GM12878 (cell line): Measurements from ENCODE around the gene MINPP1. TPM values are rescaled to one million over a fixed set of nuclear protein-coding genes. Genes with fewer than 3 reads are reported as not detected.

Source experiments
- ATAC-seq: fragments of 200-7000 bp; cut with Tn5 transposase; 3 replicates; pipeline ENCODE4 v1.9.1; 2020; ENCODE audit warnings: mild to moderate bottlenecking, moderate library complexity
- BruUV-seq: library from RNA; stranded (reverse); fragments of 400-500 nt; replicated peaks from 2 replicates; lab custom pipeline; 2021; lab: Mats Ljungman, UMichigan
- CTCF ChIA-PET: fragments of 300-600 bp; sonication (Branson Sonifier 250); formaldehyde crosslinking; extraction: SDS; loops from one replicate; lab custom pipeline; 2021; ENCODE audit warnings: inconsistent platforms; lab: Yijun Ruan, JAX
- POLR2A ChIA-PET: fragments of 350-600 bp; formaldehyde crosslinking; extraction: SDS; loops from one replicate; lab custom pipeline; 2021; ENCODE audit warnings: inconsistent platforms; lab: Charles Lee
- RAD21 ChIA-PET: fragments of 300-600 bp; sonication (Branson Sonifier 250); formaldehyde crosslinking; loops from one replicate; lab custom pipeline; 2023; ENCODE audit warnings: antibody characterized with exemption; ENCODE audit not compliant: unreplicated experiment; lab: Charles Lee
- SMC1A ChIA-PET: fragments of 300-600 bp; sonication (Branson Sonifier 250); formaldehyde crosslinking; loops from one replicate; lab custom pipeline; 2023; ENCODE audit not compliant: unreplicated experiment, uncharacterized antibody; lab: Charles Lee
- DNase-seq: peaks from one replicate; pipeline ENCODE4 v3.0.0-alpha.2; 2011; ENCODE audit warnings: low read depth, low spot score
- FAIRE-seq: peaks from 3 replicates; lab custom pipeline; 2011; peaks lifted over from hg19 to GRCh38; lab: Jason Lieb, UNC
- H2AFZ ChIP-seq: 2 replicates; pipeline ENCODE4 v1.6.0; 2011; ENCODE audit warnings: low read depth, low read length, control low read depth; ENCODE audit not compliant: control insufficient read depth
- H3K27ac ChIP-seq: 2 replicates; pipeline ENCODE4 v1.5.1; 2011; ENCODE audit warnings: control low read depth; ENCODE audit not compliant: control insufficient read depth, insufficient read depth
- H3K27me3 ChIP-seq, 2 experiments: replicated peaks in 1 of 2; 2 replicates each; pipeline versions ENCODE4 v1.6.0 to v1.6.1; 2011; ENCODE audit warnings: low read length in 1 of 2; ENCODE audit not compliant: control insufficient read depth in 2 of 2, insufficient read depth in 2 of 2
- H3K36me3 ChIP-seq, 2 experiments: 2 replicates each; pipeline ENCODE4 v1.5.1; 2011; ENCODE audit warnings: low read length in 1 of 2; ENCODE audit not compliant: control insufficient read depth in 2 of 2, insufficient read depth in 2 of 2
- H3K4me1 ChIP-seq: 2 replicates; pipeline ENCODE4 v1.6.1; 2011; ENCODE audit warnings: mild to moderate bottlenecking, low read length, moderate library complexity, mixed read lengths; ENCODE audit not compliant: control insufficient read depth, insufficient read depth
- H3K4me2 ChIP-seq: 2 replicates; pipeline ENCODE4 v1.6.0; 2011; ENCODE audit warnings: control low read depth; ENCODE audit not compliant: control insufficient read depth, insufficient read depth
- H3K4me3 ChIP-seq: fragments of 200-600 bp; sonication (generic); 2 replicates; pipeline ENCODE4 v1.5.1; 2016
- H3K79me2 ChIP-seq: 2 replicates; pipeline ENCODE4 v1.6.0; 2011; ENCODE audit warnings: low read length; ENCODE audit not compliant: control insufficient read depth, insufficient read depth
- H3K9ac ChIP-seq: 2 replicates; pipeline ENCODE4 v1.8.0; 2011; ENCODE audit warnings: low read length, control low read depth, mixed read lengths; ENCODE audit not compliant: control insufficient read depth, insufficient read depth
- H3K9me3 ChIP-seq: replicated peaks from 3 replicates; pipeline ENCODE4 v1.5.1; 2011; ENCODE audit warnings: mild to moderate bottlenecking, low read length; ENCODE audit not compliant: control insufficient read depth, insufficient read depth
- H4K20me1 ChIP-seq: 2 replicates; pipeline ENCODE4 v1.6.0; 2011; ENCODE audit not compliant: control insufficient read depth, insufficient read depth
- CBX5 ChIP-seq: sonication (generic); IDR thresholded peaks from 2 replicates; pipeline ENCODE4 v1.6.1; 2016; ENCODE audit warnings: low read depth, moderate library complexity, mild to moderate bottlenecking, inconsistent platforms
- IKZF2 ChIP-seq, 2 experiments: fragments of 450-650 bp; IDR thresholded peaks; 2 replicates each; pipeline ENCODE4 v1.6.1; 2017; ENCODE audit warnings: mild to moderate bottlenecking in 2 of 2, moderate library complexity in 2 of 2
- JUNB ChIP-seq: IDR thresholded peaks from 2 replicates; pipeline ENCODE4 v1.6.1; 2016; ENCODE audit warnings: antibody characterized with exemption, mild to moderate bottlenecking
- RUNX3 ChIP-seq: IDR thresholded peaks from 2 replicates; pipeline ENCODE4 v1.6.1; 2012; ENCODE audit warnings: low read length, inconsistent platforms
- SIN3A ChIP-seq: IDR thresholded peaks from 2 replicates; pipeline ENCODE4 v1.6.1; 2012; ENCODE audit warnings: low read depth, low read length, improper control_type of control experiment
- USF1 ChIP-seq: IDR thresholded peaks from 2 replicates; pipeline ENCODE4 v1.6.1; 2011; ENCODE audit warnings: borderline replicate concordance, low read depth, mild to moderate bottlenecking, moderate library complexity, mixed read lengths, low read length; ENCODE audit not compliant: insufficient read depth; ENCODE audit errors: extremely low read length
- WGBS: methylation state at CpG from one replicate; pipeline ENCODE4 v1.1.6; 2016; ENCODE audit warnings: low lambda C conversion rate; ENCODE audit not compliant: insufficient replicate concordance, insufficient coverage; ENCODE audit errors: missing lambda C conversion rate; 5-methylcytosine and 5-hydroxymethylcytosine counted together
- in situ Hi-C: fragments of 300-500 bp; cut with MboI; formaldehyde crosslinking; loops from 9 replicates; pipeline ENCODE4 v1.14.3; 2018; ENCODE audit warnings: mixed read lengths
- intact Hi-C: fragments of 100-400 bp; cut with micrococcal nuclease; formaldehyde crosslinking; loops from one replicate; pipeline ENCODE4 v1.14.2; 2022; ENCODE audit not compliant: unreplicated experiment
- polyA plus RNA-seq, 11 experiments: library from polyadenylated mRNA; depleted of rRNA in 4 of 11; unstranded in 6 of 11; stranded (reverse) in 5 of 11; fragments of >200 nt; fragmentation: Nextera tagmentation in 4 of 11; fragmentation: Illumina TruSeq in 1 of 11; extraction: Ambion mirVana in 4 of 11; extraction: Trizol in 1 of 11; gene quantifications; 1 replicate in 1 of 11; 2 replicates in 10 of 11; pipeline versions ENCODE4 v1.2.1 to v1.2.3, GENCODE V29; 2011 to 2016; ENCODE audit warnings: inconsistent platforms in 2 of 11, missing spikeins in 2 of 11, low read depth in 1 of 11
- total RNA-seq, 4 experiments: library from RNA; depleted of rRNA in 3 of 4; stranded (reverse); fragments of >200 nt in 3 of 4; fragmentation: Illumina TruSeq in 1 of 4; extraction: Trizol in 1 of 4; gene quantifications; 2 replicates each; pipeline versions ENCODE4 v1.2.1 to v1.2.3, GENCODE V29; 2013 to 2021

MINPP1 gene
- total and polyA plus RNA-seq, 10 of the 15 experiments (the other 5 are each of a cell fraction or from before 2014, with no cell fraction given), result 3.9 to 29.2 (median 10.7) TPM

GRCh38 chr10:87510025-87510424 lies 5.3 kb downstream of the MINPP1 start:
- WGBS, result 98% methylated on average over 3 of the region's 3 CpGs
- RAD21 ChIA-PET, result no interaction called here
- Histone ChIP-seq H4K20me1 (no peaks in the 10 kb centered on the region), H3K4me2 (no peak overlapping the region), H3K9me3 (no peaks in the 10 kb centered on the region), H3K9ac (no peak overlapping the region), H3K27me3 (no peaks in the 10 kb centered on the region), H3K27ac (no peak overlapping the region), H3K79me2 (peaks cover 10% of the 10 kb centered on the region), H2AFZ (no peak overlapping the region), H3K36me3 (no peaks in the 10 kb centered on the region; a peak in 1 of 4 replicates), H3K4me3 (no peak overlapping the region), H3K4me1 (no peaks in the 10 kb centered on the region)
- BruUV-seq, result no TSS peak
- POLR2A ChIA-PET, result no interaction called here
- TF ChIP-seq USF1, result no peak
- no peak for TF ChIP-seq SIN3A
- no peak for TF ChIP-seq CBX5
- FAIRE-seq (no peak), ATAC-seq (no peak), DNase-seq (no peak)
- in situ Hi-C loops (no loop called here), intact Hi-C loops (no loop called here)
- SMC1A ChIA-PET, result no interaction called here
- CTCF ChIA-PET, result no interaction called here

DNA sequence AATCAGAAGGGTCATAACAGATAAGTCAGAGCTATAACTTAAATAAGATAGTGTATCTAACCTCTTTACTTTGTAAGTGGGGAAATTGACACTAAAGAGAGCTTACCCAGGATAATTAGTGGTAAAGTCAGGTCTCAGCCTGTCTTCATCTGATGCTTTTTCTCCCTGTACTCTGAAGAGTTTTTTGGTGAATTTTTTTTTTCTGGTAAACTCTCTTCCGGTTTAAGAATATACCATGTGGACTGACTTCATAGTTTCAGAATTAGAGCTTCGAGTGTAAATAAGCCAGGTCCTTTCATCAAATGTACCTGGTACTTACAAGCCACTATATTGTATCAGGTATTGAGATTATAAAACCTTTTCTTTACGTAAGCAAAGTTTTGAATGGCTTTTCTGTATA lies 6.8 kb downstream of the MINPP1 start:
- no peaks in the 10 kb centered on the region; a peak in 1 of 4 replicates for H3K36me3 ChIP-seq
- no peak for FAIRE-seq
- no peak for DNase-seq
- ChIA-PET RAD21 (no interaction called here), CTCF (no interaction called here), SMC1A (no interaction called here), POLR2A (no interaction called here)
- no peak overlapping the region for H3K9ac ChIP-seq
- 74% methylated on average over 3 of the region's 3 CpGs for WGBS
- no peak overlapping the region for H2AFZ ChIP-seq
- H3K27me3 ChIP-seq, result no peaks in the 10 kb centered on the region
- in situ Hi-C loops, result no loop called here
- peak; percentile 39 for ATAC-seq
- H3K4me1 ChIP-seq, result no peaks in the 10 kb centered on the region
- TF ChIP-seq RUNX3 (peak; percentile 9; the same call in 1 of the 2 replicates), IKZF2 (IDR thresholded peaks at IDR 0.05) (no peak), JUNB (peak; percentile 17; the same call in 1 of the 2 replicates)
- H3K4me3 ChIP-seq, result no peak overlapping the region
- no peaks in the 10 kb centered on the region for H4K20me1 ChIP-seq
- H3K27ac ChIP-seq, result no peak overlapping the region
- H3K4me2 ChIP-seq, result no peak overlapping the region
- BruUV-seq, result no TSS peak
- H3K79me2 ChIP-seq, result peaks cover 3% of the 10 kb centered on the region
- H3K9me3 ChIP-seq, result no peaks in the 10 kb centered on the region
- intact Hi-C loops, result no loop called here
